ENCODE results near the gene EPB41L2. TPM values are rescaled to one million over a fixed set of nuclear protein-coding genes. Genes with fewer than 3 reads are reported as not detected.

The EPB41L2 gene
- total RNA-seq, 1 experiment from 2014 or later: 106 TPM

DNA sequence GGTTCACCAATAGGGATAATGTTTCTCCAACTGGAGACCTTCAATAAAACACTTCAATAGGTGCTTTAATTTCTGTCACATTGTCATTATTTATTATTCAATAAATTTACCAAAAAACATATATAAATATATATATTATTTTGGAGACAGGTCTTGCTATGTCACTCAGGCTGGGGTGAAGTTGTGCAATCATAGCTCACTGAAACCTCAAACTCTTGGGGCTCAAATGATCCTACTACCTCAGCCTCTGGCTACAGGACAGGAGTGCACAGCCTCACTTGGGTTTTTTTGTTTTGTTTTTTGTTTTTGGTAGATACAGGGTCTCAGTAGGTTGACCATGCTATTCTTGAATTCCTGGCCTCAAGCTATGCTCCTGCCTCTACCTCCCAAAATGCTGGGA, 226.0 kb downstream of the EPB41L2 start:
- no peak overlapping the region for H3K27ac Mint-ChIP-seq
- H3K4me1 Mint-ChIP-seq: peaks cover 37% of the 10 kb centered on the region
- POLR2A ChIA-PET: no interaction called here
- TF ChIP-seq SOX15 (CRISPR knock-in tag; IDR thresholded peaks at IDR 0.05) (no peak), ZNF317 (CRISPR knock-in tag; IDR thresholded peaks at IDR 0.05; ENCODE audit: borderline replicate concordance, low read depth) (no peak), ESRRA (CRISPR knock-in tag; IDR thresholded peaks at IDR 0.05; ENCODE audit: borderline replicate concordance) (no peak), PRRX2 (CRISPR knock-in tag; IDR thresholded peaks at IDR 0.05) (no peak), ZNF219 (CRISPR knock-in tag; IDR thresholded peaks at IDR 0.05; ENCODE audit: borderline replicate concordance) (no peak), SMAD3 (CRISPR knock-in tag; IDR thresholded peaks at IDR 0.05; ENCODE audit: borderline replicate concordance) (no peak), OVOL2 (CRISPR knock-in tag; IDR thresholded peaks at IDR 0.05; ENCODE audit: borderline replicate concordance) (no peak)
- TF ChIP-seq, protein P1, sequence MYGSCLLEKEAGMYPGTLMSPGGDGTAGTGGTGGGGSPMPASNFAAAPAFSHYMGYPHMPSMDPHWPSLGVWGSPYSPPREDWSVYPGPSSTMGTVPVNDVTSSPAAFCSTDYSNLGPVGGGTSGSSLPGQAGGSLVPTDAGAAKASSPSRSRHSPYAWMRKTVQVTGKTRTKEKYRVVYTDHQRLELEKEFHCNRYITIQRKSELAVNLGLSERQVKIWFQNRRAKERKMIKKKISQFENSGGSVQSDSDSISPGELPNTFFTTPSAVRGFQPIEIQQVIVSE (CRISPR knock-in tag; IDR thresholded peaks at IDR 0.05; ENCODE audit: borderline replicate concordance): no peak
- TF ChIP-seq, protein P2, sequence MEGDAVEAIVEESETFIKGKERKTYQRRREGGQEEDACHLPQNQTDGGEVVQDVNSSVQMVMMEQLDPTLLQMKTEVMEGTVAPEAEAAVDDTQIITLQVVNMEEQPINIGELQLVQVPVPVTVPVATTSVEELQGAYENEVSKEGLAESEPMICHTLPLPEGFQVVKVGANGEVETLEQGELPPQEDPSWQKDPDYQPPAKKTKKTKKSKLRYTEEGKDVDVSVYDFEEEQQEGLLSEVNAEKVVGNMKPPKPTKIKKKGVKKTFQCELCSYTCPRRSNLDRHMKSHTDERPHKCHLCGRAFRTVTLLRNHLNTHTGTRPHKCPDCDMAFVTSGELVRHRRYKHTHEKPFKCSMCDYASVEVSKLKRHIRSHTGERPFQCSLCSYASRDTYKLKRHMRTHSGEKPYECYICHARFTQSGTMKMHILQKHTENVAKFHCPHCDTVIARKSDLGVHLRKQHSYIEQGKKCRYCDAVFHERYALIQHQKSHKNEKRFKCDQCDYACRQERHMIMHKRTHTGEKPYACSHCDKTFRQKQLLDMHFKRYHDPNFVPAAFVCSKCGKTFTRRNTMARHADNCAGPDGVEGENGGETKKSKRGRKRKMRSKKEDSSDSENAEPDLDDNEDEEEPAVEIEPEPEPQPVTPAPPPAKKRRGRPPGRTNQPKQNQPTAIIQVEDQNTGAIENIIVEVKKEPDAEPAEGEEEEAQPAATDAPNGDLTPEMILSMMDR (IDR thresholded peaks at IDR 0.05): no peak
- TF ChIP-seq, protein P3, sequence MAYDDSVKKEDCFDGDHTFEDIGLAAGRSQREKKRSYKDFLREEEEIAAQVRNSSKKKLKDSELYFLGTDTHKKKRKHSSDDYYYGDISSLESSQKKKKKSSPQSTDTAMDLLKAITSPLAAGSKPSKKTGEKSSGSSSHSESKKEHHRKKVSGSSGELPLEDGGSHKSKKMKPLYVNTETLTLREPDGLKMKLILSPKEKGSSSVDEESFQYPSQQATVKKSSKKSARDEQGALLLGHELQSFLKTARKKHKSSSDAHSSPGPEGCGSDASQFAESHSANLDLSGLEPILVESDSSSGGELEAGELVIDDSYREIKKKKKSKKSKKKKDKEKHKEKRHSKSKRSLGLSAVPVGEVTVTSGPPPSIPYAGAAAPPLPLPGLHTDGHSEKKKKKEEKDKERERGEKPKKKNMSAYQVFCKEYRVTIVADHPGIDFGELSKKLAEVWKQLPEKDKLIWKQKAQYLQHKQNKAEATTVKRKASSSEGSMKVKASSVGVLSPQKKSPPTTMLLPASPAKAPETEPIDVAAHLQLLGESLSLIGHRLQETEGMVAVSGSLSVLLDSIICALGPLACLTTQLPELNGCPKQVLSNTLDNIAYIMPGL (CRISPR knock-in tag; IDR thresholded peaks at IDR 0.05): no peak
- TF ChIP-seq, protein P4, sequence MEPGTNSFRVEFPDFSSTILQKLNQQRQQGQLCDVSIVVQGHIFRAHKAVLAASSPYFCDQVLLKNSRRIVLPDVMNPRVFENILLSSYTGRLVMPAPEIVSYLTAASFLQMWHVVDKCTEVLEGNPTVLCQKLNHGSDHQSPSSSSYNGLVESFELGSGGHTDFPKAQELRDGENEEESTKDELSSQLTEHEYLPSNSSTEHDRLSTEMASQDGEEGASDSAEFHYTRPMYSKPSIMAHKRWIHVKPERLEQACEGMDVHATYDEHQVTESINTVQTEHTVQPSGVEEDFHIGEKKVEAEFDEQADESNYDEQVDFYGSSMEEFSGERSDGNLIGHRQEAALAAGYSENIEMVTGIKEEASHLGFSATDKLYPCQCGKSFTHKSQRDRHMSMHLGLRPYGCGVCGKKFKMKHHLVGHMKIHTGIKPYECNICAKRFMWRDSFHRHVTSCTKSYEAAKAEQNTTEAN (CRISPR knock-in tag; IDR thresholded peaks at IDR 0.05): no peak
- TF ChIP-seq, protein P5, sequence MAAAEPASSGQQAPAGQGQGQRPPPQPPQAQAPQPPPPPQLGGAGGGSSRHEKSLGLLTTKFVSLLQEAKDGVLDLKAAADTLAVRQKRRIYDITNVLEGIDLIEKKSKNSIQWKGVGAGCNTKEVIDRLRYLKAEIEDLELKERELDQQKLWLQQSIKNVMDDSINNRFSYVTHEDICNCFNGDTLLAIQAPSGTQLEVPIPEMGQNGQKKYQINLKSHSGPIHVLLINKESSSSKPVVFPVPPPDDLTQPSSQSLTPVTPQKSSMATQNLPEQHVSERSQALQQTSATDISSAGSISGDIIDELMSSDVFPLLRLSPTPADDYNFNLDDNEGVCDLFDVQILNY (CRISPR knock-in tag; IDR thresholded peaks at IDR 0.05): no peak
- TF ChIP-seq, protein P6, sequence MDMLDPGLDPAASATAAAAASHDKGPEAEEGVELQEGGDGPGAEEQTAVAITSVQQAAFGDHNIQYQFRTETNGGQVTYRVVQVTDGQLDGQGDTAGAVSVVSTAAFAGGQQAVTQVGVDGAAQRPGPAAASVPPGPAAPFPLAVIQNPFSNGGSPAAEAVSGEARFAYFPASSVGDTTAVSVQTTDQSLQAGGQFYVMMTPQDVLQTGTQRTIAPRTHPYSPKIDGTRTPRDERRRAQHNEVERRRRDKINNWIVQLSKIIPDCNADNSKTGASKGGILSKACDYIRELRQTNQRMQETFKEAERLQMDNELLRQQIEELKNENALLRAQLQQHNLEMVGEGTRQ (CRISPR knock-in tag; IDR thresholded peaks at IDR 0.05): no peak
- TF ChIP-seq, protein P7, sequence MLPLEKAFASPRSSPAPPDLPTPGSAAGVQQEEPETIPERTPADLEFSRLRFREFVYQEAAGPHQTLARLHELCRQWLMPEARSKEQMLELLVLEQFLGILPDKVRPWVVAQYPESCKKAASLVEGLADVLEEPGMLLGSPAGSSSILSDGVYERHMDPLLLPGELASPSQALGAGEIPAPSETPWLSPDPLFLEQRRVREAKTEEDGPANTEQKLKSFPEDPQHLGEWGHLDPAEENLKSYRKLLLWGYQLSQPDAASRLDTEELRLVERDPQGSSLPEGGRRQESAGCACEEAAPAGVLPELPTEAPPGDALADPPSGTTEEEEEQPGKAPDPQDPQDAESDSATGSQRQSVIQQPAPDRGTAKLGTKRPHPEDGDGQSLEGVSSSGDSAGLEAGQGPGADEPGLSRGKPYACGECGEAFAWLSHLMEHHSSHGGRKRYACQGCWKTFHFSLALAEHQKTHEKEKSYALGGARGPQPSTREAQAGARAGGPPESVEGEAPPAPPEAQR (CRISPR knock-in tag; IDR thresholded peaks at IDR 0.05): no peak
- no peaks in the 10 kb centered on the region for H3K36me3 Mint-ChIP-seq
- H3K4me3 Mint-ChIP-seq: no peak overlapping the region
- DNase-seq (ENCODE audit: low spot score): no peak
- no peaks in the 10 kb centered on the region for H3K27me3 Mint-ChIP-seq (ENCODE audit: low read depth)
- ATAC-seq: no peak
- H3K9me3 Mint-ChIP-seq: no peaks in the 10 kb centered on the region
- CTCF ChIA-PET: no interaction called here

DNA sequence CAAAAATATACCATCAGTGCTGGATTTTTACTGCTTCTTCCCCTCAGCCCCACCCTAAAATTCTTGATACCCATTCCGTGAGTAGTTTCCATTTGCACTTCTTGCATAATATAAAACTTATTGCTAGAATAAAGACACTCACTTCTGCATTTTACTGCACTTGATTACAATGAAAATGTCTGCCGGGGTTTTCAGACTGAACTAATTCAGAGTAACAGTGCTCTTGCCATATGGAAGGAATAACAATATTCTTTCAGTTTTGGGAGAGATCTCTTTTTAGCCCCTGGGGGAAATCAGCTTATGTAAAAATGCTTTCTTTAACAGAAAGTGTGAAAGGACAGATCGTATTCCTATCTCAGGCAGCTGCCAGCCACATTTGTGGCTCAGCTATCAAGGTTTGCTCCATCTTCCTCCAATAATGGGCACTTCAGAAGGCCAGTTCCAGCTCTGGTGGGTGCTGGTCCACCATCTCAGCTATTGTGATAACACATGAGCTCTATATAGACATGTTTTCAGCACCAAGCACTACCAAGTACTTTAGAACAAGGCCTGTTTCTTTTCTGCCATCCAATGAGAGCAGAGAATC, 226.9 kb downstream of the EPB41L2 start:
- Mint-ChIP-seq H3K4me1 (peaks cover 28% of the 10 kb centered on the region), H3K4me3 (no peak overlapping the region), H3K36me3 (no peaks in the 10 kb centered on the region), H3K27me3 (ENCODE audit: low read depth) (no peaks in the 10 kb centered on the region), H3K9me3 (no peaks in the 10 kb centered on the region), H3K27ac (no peak overlapping the region)
- no peak for DNase-seq (ENCODE audit: low spot score)
- TF ChIP-seq ZNF232 (CRISPR knock-in tag; IDR thresholded peaks at IDR 0.05): no peak
- no peak for TF ChIP-seq NR3C1 (CRISPR knock-in tag; conservative IDR thresholded peaks at IDR 0.05; ENCODE audit: low read depth)
- TF ChIP-seq ZBTB21 (CRISPR knock-in tag; IDR thresholded peaks at IDR 0.05; ENCODE audit: borderline replicate concordance): no peak
- no peak for TF ChIP-seq ESRRA (CRISPR knock-in tag; IDR thresholded peaks at IDR 0.05; ENCODE audit: borderline replicate concordance)
- no peak for TF ChIP-seq ZNF671 (CRISPR knock-in tag; IDR thresholded peaks at IDR 0.05)
- TF ChIP-seq TEAD4 (CRISPR knock-in tag; IDR thresholded peaks at IDR 0.05): no peak
- TF ChIP-seq, protein P8, sequence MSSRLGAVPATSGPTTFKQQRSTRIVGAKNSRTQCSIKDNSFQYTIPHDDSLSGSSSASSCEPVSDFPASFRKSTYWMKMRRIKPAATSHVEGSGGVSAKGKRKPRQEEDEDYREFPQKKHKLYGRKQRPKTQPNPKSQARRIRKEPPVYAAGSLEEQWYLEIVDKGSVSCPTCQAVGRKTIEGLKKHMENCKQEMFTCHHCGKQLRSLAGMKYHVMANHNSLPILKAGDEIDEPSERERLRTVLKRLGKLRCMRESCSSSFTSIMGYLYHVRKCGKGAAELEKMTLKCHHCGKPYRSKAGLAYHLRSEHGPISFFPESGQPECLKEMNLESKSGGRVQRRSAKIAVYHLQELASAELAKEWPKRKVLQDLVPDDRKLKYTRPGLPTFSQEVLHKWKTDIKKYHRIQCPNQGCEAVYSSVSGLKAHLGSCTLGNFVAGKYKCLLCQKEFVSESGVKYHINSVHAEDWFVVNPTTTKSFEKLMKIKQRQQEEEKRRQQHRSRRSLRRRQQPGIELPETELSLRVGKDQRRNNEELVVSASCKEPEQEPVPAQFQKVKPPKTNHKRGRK (CRISPR knock-in tag; IDR thresholded peaks at IDR 0.05; ENCODE audit: borderline replicate concordance): no peak
- TF ChIP-seq, protein P1 (CRISPR knock-in tag; IDR thresholded peaks at IDR 0.05; ENCODE audit: borderline replicate concordance): no peak
- no peak for TF ChIP-seq CREB1 (CRISPR knock-in tag; IDR thresholded peaks at IDR 0.05)
- ChIA-PET CTCF (no interaction called here), POLR2A (no interaction called here)
- ATAC-seq: no peak
